SK-N-SH treated with all-trans-retinoic acid at 6 μM for 48 hours (cell line): ENCODE measurements around the gene LCMT1.

Experiments used
- ATAC-seq: fragments of 200-7000 bp; cut with Tn5 transposase; 3 replicates; pipeline ENCODE4 v1.9.1; 2020; ENCODE audit warnings: mild to moderate bottlenecking, moderate library complexity
- ARNTL ChIP-seq: fragments of 450-650 bp; formaldehyde crosslinking; IDR thresholded peaks from 2 replicates; pipeline ENCODE4 v1.5.0; 2020; ENCODE audit warnings: low read depth, mild to moderate bottlenecking, moderate library complexity, borderline replicate concordance
- CREB5 ChIP-seq: fragments of 250-450 bp; sonication (Bioruptor Pico); IDR thresholded peaks from 2 replicates; pipeline ENCODE4 v1.5.1; 2020; ENCODE audit warnings: low read depth, mild to moderate bottlenecking, moderate library complexity
- CSDC2 ChIP-seq: fragments of 250-450 bp; sonication (Bioruptor Pico); IDR thresholded peaks from 2 replicates; pipeline ENCODE4 v1.5.0; 2020; ENCODE audit warnings: mild to moderate bottlenecking, moderate library complexity
- ESRRG ChIP-seq: fragments of 250-450 bp; sonication (Bioruptor Pico); IDR thresholded peaks from 2 replicates; pipeline ENCODE4 v1.6.1; 2021; ENCODE audit warnings: mild to moderate bottlenecking
- GLIS3 ChIP-seq: fragments of 250-450 bp; sonication (Bioruptor Pico); IDR thresholded peaks from 2 replicates; pipeline ENCODE4 v1.5.0; 2020; ENCODE audit warnings: mild to moderate bottlenecking, moderate library complexity
- ISL1 ChIP-seq: fragments of 250-450 bp; sonication (Bioruptor Pico); IDR thresholded peaks from 2 replicates; pipeline ENCODE4 v2.1.2; 2022; ENCODE audit warnings: mild to moderate bottlenecking, moderate library complexity
- OSR1 ChIP-seq: fragments of 250-450 bp; sonication (Bioruptor Pico); IDR thresholded peaks from 2 replicates; pipeline ENCODE4 v1.8.0; 2022; ENCODE audit warnings: moderate library complexity, mild to moderate bottlenecking, inconsistent platforms
- PATZ1 ChIP-seq: fragments of 250-450 bp; sonication (Bioruptor Pico); IDR thresholded peaks from 2 replicates; pipeline ENCODE4 v1.8.0; 2020; ENCODE audit warnings: mild to moderate bottlenecking, moderate library complexity, borderline replicate concordance
- POU6F1 ChIP-seq: fragments of 250-450 bp; sonication (Bioruptor Pico); IDR thresholded peaks from 2 replicates; pipeline ENCODE4 v1.8.0; 2021; ENCODE audit warnings: low read depth, mild to moderate bottlenecking, moderate library complexity, borderline replicate concordance
- PPARA ChIP-seq: fragments of 250-450 bp; sonication (Bioruptor Pico); IDR thresholded peaks from 2 replicates; pipeline ENCODE4 v1.5.0; 2020; ENCODE audit warnings: mild to moderate bottlenecking, borderline replicate concordance
- RARB ChIP-seq: fragments of 250-450 bp; sonication (Bioruptor Pico); IDR thresholded peaks from 2 replicates; pipeline ENCODE4 v1.8.0; 2021; ENCODE audit warnings: mild to moderate bottlenecking, moderate library complexity
- SNAI2 ChIP-seq: fragments of 250-450 bp; sonication (Bioruptor Pico); IDR thresholded peaks from 2 replicates; pipeline ENCODE4 v1.5.0; 2020; ENCODE audit warnings: mild to moderate bottlenecking, moderate library complexity
- TCF4 ChIP-seq: fragments of 250-450 bp; sonication (Bioruptor Pico); IDR thresholded peaks from 2 replicates; pipeline ENCODE4 v1.8.0; 2021; ENCODE audit warnings: mild to moderate bottlenecking, moderate library complexity, borderline replicate concordance
- TOX ChIP-seq: fragments of 250-450 bp; sonication (Bioruptor Pico); IDR thresholded peaks from 2 replicates; pipeline ENCODE4 v1.8.0; 2021; ENCODE audit warnings: mild to moderate bottlenecking, moderate library complexity, borderline replicate concordance
- TSHZ2 ChIP-seq: fragments of 250-450 bp; sonication (Bioruptor Pico); IDR thresholded peaks from 2 replicates; pipeline ENCODE4 v1.5.0; 2020; ENCODE audit warnings: mild to moderate bottlenecking, moderate library complexity
- ZC3H10 ChIP-seq: fragments of 250-450 bp; sonication (Bioruptor Pico); IDR thresholded peaks from 2 replicates; pipeline ENCODE4 v1.5.1; 2021; ENCODE audit warnings: mild to moderate bottlenecking, moderate library complexity
- ZFP3 ChIP-seq: fragments of 250-450 bp; sonication (Bioruptor Pico); IDR thresholded peaks from 2 replicates; pipeline ENCODE4 v1.5.0; 2020; ENCODE audit warnings: mild to moderate bottlenecking, moderate library complexity
- ZFP30 ChIP-seq: fragments of 450-650 bp; formaldehyde crosslinking; IDR thresholded peaks from 2 replicates; pipeline ENCODE4 v1.5.0; 2022; ENCODE audit warnings: mild to moderate bottlenecking, moderate library complexity
- ZNF565 ChIP-seq: fragments of 450-650 bp; formaldehyde crosslinking; conservative IDR thresholded peaks from 2 replicates; pipeline ENCODE4 v1.5.0; 2020; ENCODE audit warnings: low read depth, mild to moderate bottlenecking, moderate library complexity
- ZNF70 ChIP-seq: fragments of 450-650 bp; formaldehyde crosslinking; IDR thresholded peaks from 2 replicates; pipeline ENCODE4 v1.5.0; 2020; ENCODE audit warnings: mild to moderate bottlenecking, moderate library complexity

LCMT1 gene

GRCh38 chr16:25172831-25173230 is 61.3 kb downstream of the LCMT1 start:
- TF ChIP-seq TCF4 (no peak), PATZ1 (CRISPR knock-in tag) (no peak), TOX (CRISPR knock-in tag) (no peak), GLIS3 (CRISPR knock-in tag) (no peak), TSHZ2 (CRISPR knock-in tag) (no peak), OSR1 (CRISPR knock-in tag) (no peak), ZNF70 (CRISPR knock-in tag) (no peak), CSDC2 (CRISPR knock-in tag) (no peak), ZC3H10 (CRISPR knock-in tag) (no peak), CREB5 (no peak), SNAI2 (CRISPR knock-in tag) (no peak), POU6F1 (CRISPR knock-in tag) (no peak), ZNF565 (CRISPR knock-in tag) (no peak), ZFP30 (no peak), ESRRG (CRISPR knock-in tag) (no peak)

GRCh38 chr16:25174285-25174684 is 62.7 kb downstream of the LCMT1 start:
- no peak for ATAC-seq
- TF ChIP-seq ZFP3 (CRISPR knock-in tag), result no peak
- no peak for TF ChIP-seq PPARA (CRISPR knock-in tag)
- no peak for TF ChIP-seq TOX (CRISPR knock-in tag)
- TF ChIP-seq CSDC2 (CRISPR knock-in tag), result no peak
- no peak for TF ChIP-seq ISL1
- TF ChIP-seq ARNTL (CRISPR knock-in tag), result no peak
- TF ChIP-seq GLIS3 (CRISPR knock-in tag), result no peak
- TF ChIP-seq RARB (CRISPR knock-in tag), result no peak
- no peak for TF ChIP-seq PATZ1 (CRISPR knock-in tag)
- no peak for TF ChIP-seq TSHZ2 (CRISPR knock-in tag)
- no peak for TF ChIP-seq ZFP30
- no peak for TF ChIP-seq ESRRG (CRISPR knock-in tag)
- TF ChIP-seq, all 23 proteins: peak for 0

More at GRCh38 chr16:25172831-25173230, 61.3 kb downstream of the LCMT1 start:
- no peak for ATAC-seq
